ENCODE results near the gene ELL. TPM values are rescaled to one million over a fixed set of nuclear protein-coding genes. Genes with fewer than 3 reads are reported as not detected.

The ELL gene
- total RNA-seq, 1 experiment from 2014 or later = 18.6 TPM

- CTCF ChIA-PET = no interaction called here
- Histone ChIP-seq H3K27ac (ENCODE audit: low read length) (no peak overlapping the region; the same call in 1 of the 2 replicates), H3K9me3 (ENCODE audit: control insufficient read depth, insufficient read depth, low read depth, low read length) (no peaks in the 10 kb centered on the region), H3K4me3 (ENCODE audit: low read depth in 2 of 2, low read length in 2 of 2) (no peak overlapping the region), H3K4me1 (ENCODE audit: control insufficient read depth, insufficient read depth, low read length) (peaks cover 54% of the 10 kb centered on the region), H3K27me3 (ENCODE audit: control insufficient read depth, insufficient read depth, low read length) (no peaks in the 10 kb centered on the region), H3K36me3 (ENCODE audit: control insufficient read depth, insufficient read depth, low read length) (no peaks in the 10 kb centered on the region)
- BruUV-seq (replicated peaks) = no TSS peak
- POLR2A ChIA-PET = no interaction called here
- in situ Hi-C loops (cut with HindIII; ENCODE audit: low pct_unique_long_range_greater_than_20kb, low sequenced_read_pairs) = no loop called here
- DNase-seq (ENCODE audit: low read depth, low spot score) = no peak
- ATAC-seq = no peak
- no peak for TF ChIP-seq CTCF (IDR thresholded peaks at IDR 0.05)
- no peak for TF ChIP-seq POLR2AphosphoS5 (IDR thresholded peaks at IDR 0.05; ENCODE audit: low read depth, low read length)
- no peak for TF ChIP-seq TCF7L2 (IDR thresholded peaks at IDR 0.05; ENCODE audit: low read depth, low read length)
- no peak for TF ChIP-seq REST (IDR thresholded peaks at IDR 0.05; ENCODE audit: insufficient read depth in 1 of 2, low read depth in 2 of 2, low read length in 1 of 2)
- TF ChIP-seq SIN3A (IDR thresholded peaks at IDR 0.05; ENCODE audit: borderline replicate concordance, insufficient read depth, low read depth, low read length) = no peak
- intact Hi-C loops (cut with micrococcal nuclease; ENCODE audit: unreplicated experiment) = no loop called here
Observed at GRCh38 chr19:18427743-18428113, 94.1 kb downstream of the ELL start.

GRCh38 chr19:18427080-18427742, 94.7 kb downstream of the ELL start:
- intact Hi-C loops (cut with micrococcal nuclease; ENCODE audit: unreplicated experiment) (no loop called here), in situ Hi-C loops (cut with HindIII; ENCODE audit: low pct_unique_long_range_greater_than_20kb, low sequenced_read_pairs) (no loop called here)
- ATAC-seq (no peak), DNase-seq (ENCODE audit: low read depth, low spot score) (no peak)
- no peak overlapping the region for H3K4me3 ChIP-seq (ENCODE audit: low read depth in 2 of 2, low read length in 2 of 2)
- POLR2A ChIA-PET = no interaction called here
- H3K36me3 ChIP-seq (ENCODE audit: control insufficient read depth, insufficient read depth, low read length) = no peaks in the 10 kb centered on the region
- no peaks in the 10 kb centered on the region for H3K9me3 ChIP-seq (ENCODE audit: control insufficient read depth, insufficient read depth, low read depth, low read length)
- H3K27me3 ChIP-seq (ENCODE audit: control insufficient read depth, insufficient read depth, low read length) = no peaks in the 10 kb centered on the region
- BruUV-seq (replicated peaks) = no TSS peak
- H3K4me1 ChIP-seq (ENCODE audit: control insufficient read depth, insufficient read depth, low read length) = peaks cover 51% of the 10 kb centered on the region
- TF ChIP-seq POLR2AphosphoS5 (IDR thresholded peaks at IDR 0.05; ENCODE audit: low read depth, low read length) = no peak
- TF ChIP-seq REST (IDR thresholded peaks at IDR 0.05; ENCODE audit: insufficient read depth in 1 of 2, low read depth in 2 of 2, low read length in 1 of 2) = no peak
- TF ChIP-seq TCF7L2 (IDR thresholded peaks at IDR 0.05; ENCODE audit: low read depth, low read length) = no peak
- TF ChIP-seq CTCF (IDR thresholded peaks at IDR 0.05) = no peak
- no peak for TF ChIP-seq SIN3A (IDR thresholded peaks at IDR 0.05; ENCODE audit: borderline replicate concordance, insufficient read depth, low read depth, low read length)
- H3K27ac ChIP-seq (ENCODE audit: low read length) = no peak overlapping the region
- CTCF ChIA-PET = no interaction called here
